ENCODE data around the gene MMUT.
A peak's percentile ranks its signal among the peaks of the same experiment; 100 is the strongest.
"Not testable (repeated sequence)": the region's sequence is repeated elsewhere in the genome, so short reads cannot be mapped to it uniquely, and the experiment has no call there.

The MMUT gene

DNA sequence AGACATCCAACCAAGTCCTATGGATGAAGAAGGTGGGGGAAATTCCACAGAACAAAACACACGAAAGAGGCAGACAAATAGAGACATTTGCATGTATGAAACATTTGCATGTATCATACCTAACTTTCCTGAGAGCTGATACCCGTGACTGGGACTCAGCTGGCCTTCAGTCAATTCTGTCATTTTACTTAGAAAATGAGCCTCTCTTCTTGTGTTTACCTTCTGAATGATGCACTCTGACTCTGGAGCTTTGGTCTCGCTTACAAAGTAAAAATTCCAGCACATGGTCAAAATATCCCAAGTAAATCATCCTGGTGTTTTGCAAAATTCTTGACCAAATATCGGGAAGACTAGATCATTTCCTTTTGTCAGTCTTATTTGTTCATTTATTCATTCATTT lies 46.9 kb downstream of the MMUT start:
- no peak for DNase-seq

- no peak for DNase-seq
Measured at GRCh38 chr6:49415358-49415757, 47.7 kb downstream of the MMUT start.

- no peak for DNase-seq
Measured at GRCh38 chr6:49410564-49410963, 52.5 kb downstream of the MMUT start.

DNA sequence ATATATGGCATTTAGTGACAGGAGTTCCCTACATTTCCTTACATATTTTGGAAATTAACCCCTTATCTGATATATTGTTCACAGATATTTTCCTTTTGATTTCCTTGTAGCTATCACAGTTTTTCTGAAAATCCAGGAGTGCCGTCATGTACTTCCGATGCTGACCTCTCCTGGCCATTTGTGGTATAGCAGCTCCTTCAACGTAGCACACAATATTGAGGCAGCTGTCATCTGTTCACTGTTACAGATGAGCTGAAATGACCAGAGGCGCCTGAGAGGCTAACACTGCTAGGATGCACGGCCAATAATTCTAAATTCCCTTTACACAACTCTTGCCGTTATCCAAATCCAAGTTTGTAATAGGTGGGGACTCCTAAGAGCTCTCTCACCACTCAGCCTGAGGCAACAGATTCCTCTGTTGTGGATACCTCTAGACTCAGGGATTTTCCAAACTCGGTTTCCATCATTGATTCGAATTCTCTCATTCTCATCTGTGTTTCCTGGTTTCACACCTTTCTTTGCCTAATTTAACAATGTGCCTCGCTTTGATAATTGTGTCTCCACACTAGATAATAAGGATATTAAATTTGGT lies 53.0 kb downstream of the MMUT start:
- DNase-seq, result peak; percentile 57

- no peak for DNase-seq
Measured at GRCh38 chr6:49406250-49406970, 56.6 kb downstream of the MMUT start.

GRCh38 chr6:49401063-49401462 lies 62.0 kb downstream of the MMUT start:
- DNase-seq, result no peak

DNA sequence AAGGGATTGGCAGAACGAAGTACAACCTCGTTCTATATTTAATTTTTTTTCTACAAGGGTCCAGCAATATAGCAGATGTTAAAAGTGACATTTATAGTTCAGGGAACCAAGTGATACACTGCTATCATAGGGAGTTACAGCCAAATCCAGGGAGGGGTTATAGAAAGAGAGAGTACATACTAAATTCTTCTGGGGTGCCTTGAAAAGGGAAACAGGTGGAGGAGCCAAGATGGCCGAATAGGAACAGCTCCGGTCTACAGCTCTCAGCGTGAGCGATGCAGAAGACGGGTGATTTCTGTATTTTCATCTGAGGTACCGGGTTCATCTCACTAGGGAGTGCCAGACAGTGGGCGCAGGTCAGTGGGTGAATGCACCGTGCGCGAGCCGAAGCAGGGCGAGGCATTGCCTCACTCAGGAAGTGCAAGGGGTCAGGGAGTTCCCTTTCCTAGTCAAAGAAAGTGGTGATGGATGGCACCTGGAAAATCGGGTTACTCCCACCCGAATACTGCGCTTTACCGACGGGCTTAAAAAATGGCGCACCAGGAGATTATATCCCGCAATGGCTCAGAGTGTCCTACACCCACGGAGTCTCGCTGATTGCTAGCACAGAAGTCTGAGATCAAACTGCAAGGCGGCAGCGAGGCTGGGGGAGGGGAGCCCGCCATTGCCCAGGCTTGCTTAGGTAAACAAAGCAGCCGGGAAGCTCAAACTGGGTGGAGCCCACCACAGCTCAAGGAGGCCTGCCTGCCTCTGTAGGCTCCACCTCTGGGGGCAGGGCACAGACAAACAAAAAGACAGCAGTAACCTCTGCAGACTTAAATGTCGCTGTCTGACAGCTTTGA lies 76.2 kb downstream of the MMUT start:
- DNase-seq, result not testable (repeated sequence)

GRCh38 chr6:49384904-49385303 lies 78.1 kb downstream of the MMUT start:
- DNase-seq, result no peak

All from CD4-positive, alpha-beta T cell treated with Interleukin-17A for 1 hour (primary cell).